Germinal center (tissue), 1 donor: ENCODE measurements around the gene DDAH2.

Experiments
- DNase-seq: peaks from one replicate; pipeline ENCODE4 v3.0.0; 2012; ENCODE audit warnings: mixed read lengths, low spot score

The DDAH2 gene

DNA sequence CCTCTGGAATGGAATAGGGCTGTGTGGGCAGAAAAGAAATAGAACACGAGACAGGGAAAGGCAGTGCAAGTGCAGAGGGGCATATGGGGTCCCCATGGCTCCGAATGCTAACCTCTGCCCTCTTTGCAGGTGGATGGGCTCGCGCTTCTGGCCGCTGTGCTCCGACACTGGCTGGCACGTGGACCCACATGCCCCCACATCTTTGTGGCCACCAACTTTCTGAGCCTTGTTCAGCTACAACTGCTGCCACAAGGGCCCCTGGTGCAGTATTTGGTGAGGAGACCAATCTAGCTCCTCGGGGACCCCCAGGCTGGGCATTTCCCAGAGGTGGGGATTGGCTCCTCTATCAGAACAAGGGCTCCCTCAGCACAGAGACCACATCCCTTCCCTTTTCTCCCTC is 32.2 kb upstream of the DDAH2 start:
- DNase-seq: no peak

- DNase-seq: no peak
Observed at GRCh38 chr6:31760790-31761189, 31.7 kb upstream of the DDAH2 start.

- DNase-seq: no peak
Observed at GRCh38 chr6:31758281-31758680, 29.2 kb upstream of the DDAH2 start.

- no peak for DNase-seq
Observed at GRCh38 chr6:31752739-31753319, 23.7 kb upstream of the DDAH2 start.

GRCh38 chr6:31750411-31751022 is 21.4 kb upstream of the DDAH2 start:
- DNase-seq: no peak

GRCh38 chr6:31749301-31750036 is 20.4 kb upstream of the DDAH2 start:
- DNase-seq: no peak

GRCh38 chr6:31744422-31744821 is 15.3 kb upstream of the DDAH2 start:
- DNase-seq: no peak

DNA sequence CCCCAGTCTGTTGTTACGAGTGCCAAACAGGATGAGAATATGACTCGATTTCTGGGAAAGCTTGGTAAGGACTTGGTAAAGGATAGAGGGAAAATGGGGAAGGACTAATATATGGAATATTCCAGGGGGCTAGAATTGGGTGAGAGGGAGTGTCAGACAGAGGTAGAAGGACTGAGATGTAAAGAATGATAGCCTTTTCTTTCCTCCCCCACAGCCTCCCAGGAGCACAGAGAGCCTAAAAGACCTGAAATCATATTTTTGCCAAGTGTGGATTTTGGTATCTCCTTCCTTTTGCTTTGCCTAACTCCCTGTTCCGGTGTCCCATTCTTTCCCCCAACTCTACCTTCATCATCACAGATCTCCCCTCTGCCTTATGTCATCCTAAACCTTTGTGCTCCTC is 13.8 kb upstream of the DDAH2 start:
- no peak for DNase-seq

DNA sequence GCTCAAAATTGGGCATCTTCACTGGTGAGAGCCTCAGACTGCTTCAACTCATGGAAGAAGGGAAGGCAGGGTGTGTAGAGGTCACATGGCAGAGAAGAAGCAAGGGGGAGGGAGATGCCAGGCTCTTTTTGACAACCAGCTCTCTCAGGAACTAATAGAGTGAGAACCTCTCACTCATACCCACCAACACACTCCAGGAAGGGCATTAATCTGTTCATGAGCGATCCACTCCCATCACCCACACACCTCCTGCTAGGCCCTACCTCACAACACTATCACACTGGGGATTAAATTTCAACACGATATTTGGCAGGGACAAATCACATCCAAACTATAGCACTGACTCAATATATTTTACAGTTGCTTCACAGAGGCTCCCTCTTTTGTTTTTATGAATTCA is 12.7 kb upstream of the DDAH2 start:
- DNase-seq: no peak

- DNase-seq: peak; percentile 62
Observed at GRCh38 chr6:31740397-31741223, 11.5 kb upstream of the DDAH2 start.

GRCh38 chr6:31739639-31740396 is 10.7 kb upstream of the DDAH2 start, which contains the start of gene MSH5:
TSS of gene MSH5 (plus strand) at chr6:31740005. CDS start at chr6:31740467, 462 bp downstream.
- peak; percentile 98 for DNase-seq

GRCh38 chr6:31737991-31738979 is 9.2 kb upstream of the DDAH2 start:
- peak; percentile 74 for DNase-seq

DNA sequence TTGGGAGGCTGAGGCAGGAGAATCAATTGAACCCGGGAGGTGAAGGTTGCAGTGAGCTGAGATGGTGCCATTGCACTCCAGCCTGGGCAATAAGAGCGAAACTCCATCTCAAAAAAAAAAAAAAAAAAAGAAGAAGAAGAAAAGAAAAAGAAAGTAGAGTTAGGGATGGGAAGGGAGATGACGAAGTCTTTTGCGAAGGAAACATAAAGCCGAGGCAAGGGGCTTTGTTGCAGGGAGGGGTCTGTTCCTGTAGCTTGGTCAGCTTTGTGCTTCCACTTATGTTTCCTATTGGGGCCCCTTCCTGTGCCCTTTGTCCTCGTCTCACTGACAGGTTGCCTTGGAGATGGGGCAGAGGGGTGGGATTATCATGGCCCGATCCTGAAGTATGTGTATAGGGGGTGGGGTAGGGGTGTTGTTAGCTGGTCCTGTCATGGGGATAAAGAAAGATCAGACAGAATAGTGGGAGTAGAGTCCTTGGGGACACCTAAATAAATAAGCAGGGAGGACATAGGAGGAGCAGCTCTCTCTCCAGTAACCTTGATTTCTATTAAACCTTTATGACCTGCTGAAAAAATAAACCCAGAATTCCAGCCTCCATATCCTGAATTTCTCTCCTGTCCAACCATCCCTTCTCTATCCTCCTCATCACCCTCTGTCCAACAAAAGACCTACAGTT is 8.4 kb upstream of the DDAH2 start:
- no peak for DNase-seq

DNA sequence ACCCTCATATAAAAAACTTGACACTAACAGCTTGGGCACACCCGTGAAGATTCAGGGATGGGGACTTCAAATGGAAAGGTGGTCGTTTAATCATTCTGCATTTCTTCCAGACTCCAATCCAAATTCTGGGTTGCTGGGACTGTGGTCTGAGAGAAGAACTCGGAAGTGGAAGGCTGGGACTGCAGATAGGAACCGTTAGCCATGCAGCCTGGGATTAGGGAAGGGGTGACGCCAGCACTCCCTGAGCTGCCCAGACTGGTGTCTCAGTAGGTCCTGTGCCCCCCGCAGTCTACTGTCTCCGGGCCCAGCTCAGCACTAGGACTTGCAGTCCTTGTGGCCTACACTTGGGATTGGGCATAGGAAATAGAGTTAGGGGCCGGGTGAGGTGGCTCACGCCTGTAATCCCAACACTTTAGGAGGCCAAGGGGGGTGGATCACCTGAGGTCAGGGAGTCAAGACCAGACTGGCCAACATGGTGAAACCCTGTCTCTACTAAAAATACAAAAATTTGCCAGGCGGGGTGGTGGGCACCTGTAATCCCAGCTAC is 7.7 kb upstream of the DDAH2 start:
- no peak for DNase-seq

GRCh38 chr6:31736021-31736767 is 7.1 kb upstream of the DDAH2 start, which contains the start of gene CLIC1:
TSS of gene CLIC1 (minus strand) at chr6:31736530. CDS start at chr6:31736300, 230 bp downstream.
- DNase-seq: peak; percentile 87

DNA sequence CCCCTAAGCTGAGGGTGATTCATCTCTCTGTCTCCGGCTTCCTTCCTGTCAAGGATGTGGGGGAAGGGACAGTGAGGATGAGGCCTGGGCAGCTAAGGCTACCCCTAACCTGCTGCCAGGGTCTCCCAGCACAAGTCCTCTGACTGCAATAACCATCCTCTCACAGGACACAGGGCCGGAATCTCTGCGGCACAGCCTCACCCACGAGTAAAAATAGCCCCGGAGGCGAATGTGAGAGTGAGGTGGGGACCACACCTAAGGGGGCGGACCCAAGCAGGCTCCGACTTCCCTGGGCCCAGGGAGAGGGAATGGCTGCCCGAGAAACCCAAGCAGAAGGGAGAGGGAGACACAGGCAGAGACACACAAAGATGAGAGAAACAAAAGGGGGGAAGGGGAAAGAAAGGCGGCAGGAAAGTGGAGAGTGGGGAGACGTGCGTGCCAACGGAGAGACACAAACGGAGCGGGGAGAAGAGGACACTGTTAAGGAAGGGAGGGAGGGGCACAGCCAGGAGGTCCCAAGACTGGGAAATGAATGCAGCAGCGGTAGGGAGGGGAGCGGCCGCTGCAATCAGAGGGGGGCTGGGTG is 5.8 kb upstream of the DDAH2 start:
- DNase-seq: no peak

- DNase-seq: no peak
Observed at GRCh38 chr6:31734247-31734820, 5.2 kb upstream of the DDAH2 start.

GRCh38 chr6:31733734-31734133 is 4.6 kb upstream of the DDAH2 start:
- no peak for DNase-seq
